Mucosa of gallbladder (tissue), 1 donor: ENCODE results near the gene LIN28A. TPM values are rescaled to one million over a fixed set of nuclear protein-coding genes. Genes with fewer than 3 reads are reported as not detected.
A peak's percentile ranks its signal among the peaks of the same experiment; 100 is the strongest.
"Not testable (repeated sequence)": the region's sequence is repeated elsewhere in the genome, so short reads cannot be mapped to it uniquely, and the experiment has no call there.

ENCODE experiments used
- DNase-seq: peaks from one replicate; pipeline ENCODE4 v3.0.0-alpha.2; 2020; ENCODE audit warnings: low spot score
- total RNA-seq: library from RNA; stranded (reverse); gene quantifications from one replicate; pipeline ENCODE4 v1.2.1, GENCODE V29; 2021
- donor health status: DM: no; HTN: no; CAD: no.

LIN28A gene
- 1.4 TPM for total RNA-seq

- no peak for DNase-seq
Measured at GRCh38 chr1:26410706-26411623, at the start of gene LIN28A. TSS of gene LIN28A (plus strand) at chr1:26410817. CDS start at chr1:26410892, 75 bp downstream.

- DNase-seq, result no peak
Measured at GRCh38 chr1:26361605-26362122, 49.0 kb upstream of the LIN28A start.

DNA sequence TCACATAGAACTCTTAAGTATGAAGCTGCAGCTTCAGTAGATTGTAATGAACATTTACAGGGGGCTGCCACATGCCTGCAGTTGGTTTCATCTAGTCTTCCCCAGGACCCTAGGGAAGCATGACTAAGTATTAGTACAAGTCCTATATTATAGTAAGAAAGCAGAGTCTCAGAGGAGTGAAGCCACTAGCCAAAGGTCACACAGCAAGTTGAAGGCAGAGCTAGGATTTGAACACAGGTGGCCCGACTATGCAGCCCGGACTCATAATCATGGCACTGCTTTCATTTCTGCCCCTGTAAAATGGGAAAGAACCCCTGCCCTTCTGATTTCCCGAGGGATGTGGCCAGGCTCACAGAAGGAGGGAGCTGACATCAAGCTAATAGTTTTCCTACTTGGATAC lies 48.3 kb upstream of the LIN28A start:
- no peak for DNase-seq

GRCh38 chr1:26363549-26364448 lies 46.8 kb upstream of the LIN28A start:
- peak; percentile 84 for DNase-seq

DNA sequence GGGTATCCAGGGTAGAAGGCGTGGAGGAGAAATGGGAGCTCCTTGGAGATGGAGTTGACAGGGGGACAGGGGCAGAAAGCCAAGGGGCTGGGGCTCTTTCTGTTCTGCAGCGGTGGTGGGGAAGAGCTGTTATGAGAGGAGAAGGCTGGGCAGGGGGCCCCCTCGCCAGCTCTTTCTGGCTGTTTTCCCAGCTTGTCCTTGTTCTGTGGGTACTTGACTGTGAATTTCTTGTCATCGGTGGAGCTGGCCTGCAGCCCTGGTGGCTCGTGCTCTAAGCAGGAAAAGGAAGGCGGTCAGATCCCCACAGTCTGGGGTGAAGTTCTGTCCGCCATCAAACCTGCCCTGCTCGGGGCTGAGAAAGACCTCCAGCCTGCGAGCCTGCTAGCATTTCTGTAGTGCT lies 45.7 kb upstream of the LIN28A start:
- DNase-seq, result no peak

GRCh38 chr1:26367441-26367840 lies 43.2 kb upstream of the LIN28A start:
- DNase-seq, result no peak

DNA sequence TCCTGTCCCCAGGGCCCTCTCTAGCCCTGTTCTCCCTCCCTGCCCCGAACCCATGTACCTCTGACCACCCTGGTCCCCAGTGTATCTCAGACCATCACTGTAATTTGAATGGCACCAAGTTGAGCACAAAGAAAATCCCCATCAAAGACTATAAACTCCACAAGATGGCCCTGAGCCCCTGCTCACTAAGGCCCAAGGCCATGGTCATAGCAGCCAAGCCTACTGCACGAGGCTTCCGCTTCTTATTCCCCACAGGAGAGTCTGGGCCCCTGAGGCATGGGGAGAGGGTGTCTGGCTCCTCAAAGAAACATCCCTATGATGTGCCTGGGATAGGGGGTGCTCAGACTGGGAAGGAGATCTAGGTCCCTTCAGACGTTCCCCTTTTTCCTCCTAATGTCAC lies 42.6 kb upstream of the LIN28A start:
- no peak for DNase-seq

- DNase-seq, result no peak
Measured at GRCh38 chr1:26368486-26368885, 42.1 kb upstream of the LIN28A start.

GRCh38 chr1:26370591-26371382 lies 39.8 kb upstream of the LIN28A start:
- no peak for DNase-seq

DNA sequence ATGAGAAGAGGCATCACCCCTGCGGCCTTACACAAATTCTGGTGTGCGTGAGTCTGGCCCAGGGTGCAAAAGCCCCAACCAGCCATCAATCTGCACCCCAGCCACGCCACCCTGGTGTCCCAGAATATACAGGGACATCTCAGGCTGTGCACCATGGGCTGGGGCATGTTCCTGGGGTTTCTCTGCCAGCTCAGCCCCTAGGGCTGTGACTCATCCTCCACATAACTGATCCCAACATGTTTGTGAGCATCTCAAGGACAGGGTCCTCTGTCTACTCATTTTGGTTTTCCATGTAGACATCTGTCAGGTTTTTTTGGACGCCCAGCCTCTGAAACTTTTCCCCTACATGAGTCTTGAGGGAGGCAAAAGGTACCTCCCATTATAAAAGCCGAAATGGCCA lies 38.6 kb upstream of the LIN28A start:
- DNase-seq, result no peak

DNA sequence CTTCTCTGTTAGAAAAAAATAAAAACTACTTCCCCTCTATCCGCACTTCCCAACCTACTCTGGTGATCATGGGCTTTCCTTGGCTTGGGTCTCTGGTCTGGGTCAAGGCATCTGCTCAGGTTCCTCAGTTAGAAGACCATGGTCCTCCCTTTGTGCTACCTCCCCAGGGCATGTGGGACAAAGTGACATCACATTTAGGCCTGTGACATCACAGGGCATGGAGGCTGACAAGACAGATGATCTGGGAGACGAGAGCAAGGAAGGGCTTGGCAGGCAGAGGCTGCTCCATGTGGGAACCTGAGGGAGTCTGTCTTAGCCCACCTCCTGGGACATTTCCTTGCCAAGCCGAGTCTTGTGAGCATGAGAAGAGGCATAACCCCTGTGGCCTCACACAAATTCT lies 38.0 kb upstream of the LIN28A start, which contains the start of gene ZNF683:
ZNF683 (minus strand) TSS at position 140 of the 400 bp plus-strand sequence. CDS start 4,179 bp downstream, outside the sequence.
- DNase-seq, result not testable (repeated sequence)

DNA sequence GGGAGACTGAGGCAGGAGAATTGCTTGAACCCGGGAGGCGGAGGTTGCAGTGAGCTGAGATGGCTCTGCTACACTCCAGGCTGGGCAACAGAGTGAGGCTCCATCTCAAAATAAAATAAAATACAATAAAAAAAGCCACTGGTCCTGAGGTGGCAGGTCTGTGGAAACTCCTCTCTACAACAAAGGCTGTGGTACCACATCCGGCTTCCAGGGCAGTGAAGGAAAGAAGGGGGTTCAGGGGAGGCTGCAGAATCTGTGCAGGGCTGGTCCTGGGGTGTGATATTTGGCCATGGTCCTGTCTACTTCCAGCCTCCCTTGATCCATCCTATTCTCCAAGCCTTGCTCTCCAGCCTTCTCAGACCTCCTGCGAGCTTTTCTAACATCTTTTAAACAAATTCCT lies 37.3 kb upstream of the LIN28A start:
- DNase-seq, result no peak

GRCh38 chr1:26373789-26374188 lies 36.8 kb upstream of the LIN28A start:
- no peak for DNase-seq

DNA sequence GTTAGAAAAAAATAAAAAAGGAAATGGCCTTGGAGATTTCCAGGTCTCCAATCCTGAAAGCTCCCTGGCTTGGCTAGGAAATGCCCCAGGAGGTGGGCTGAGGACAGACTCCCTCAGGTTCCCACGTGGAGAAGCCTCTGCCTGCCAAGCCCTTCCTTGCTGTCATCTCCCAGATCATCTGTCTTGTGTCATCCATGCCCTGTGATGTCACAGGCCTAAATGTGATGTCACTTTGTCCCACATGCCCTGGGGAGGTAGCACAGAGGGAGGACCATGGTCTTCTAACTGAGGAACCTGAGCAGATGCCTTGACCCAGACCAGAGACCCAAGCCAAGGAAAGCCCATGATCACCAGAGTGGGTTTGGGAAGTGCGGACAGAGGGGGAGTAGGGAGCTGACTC lies 36.3 kb upstream of the LIN28A start:
- not testable (repeated sequence) for DNase-seq

DNA sequence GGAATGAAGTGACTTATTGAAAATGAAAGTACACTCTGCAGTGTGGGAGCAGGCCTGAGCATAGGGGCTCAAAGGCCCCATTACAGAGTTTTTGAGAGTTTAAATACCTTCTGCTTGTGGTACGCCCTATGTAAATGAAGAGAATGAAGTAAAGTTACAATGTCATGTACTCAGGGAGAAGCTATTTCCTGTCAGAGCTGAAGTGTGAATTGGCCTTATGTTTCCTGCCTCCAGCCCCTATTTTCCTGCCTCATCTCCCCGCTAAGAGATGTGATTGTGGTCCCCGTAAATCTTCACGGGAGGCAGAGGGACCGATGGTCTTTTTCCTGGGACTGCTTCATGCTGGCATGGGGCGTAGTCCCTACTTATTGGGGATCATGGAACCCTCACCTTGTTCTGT lies 35.5 kb upstream of the LIN28A start:
- no peak for DNase-seq

- DNase-seq, result no peak
Measured at GRCh38 chr1:26376050-26376449, 34.6 kb upstream of the LIN28A start.

- DNase-seq, result no peak
Measured at GRCh38 chr1:26378088-26378878, 32.3 kb upstream of the LIN28A start.

DNA sequence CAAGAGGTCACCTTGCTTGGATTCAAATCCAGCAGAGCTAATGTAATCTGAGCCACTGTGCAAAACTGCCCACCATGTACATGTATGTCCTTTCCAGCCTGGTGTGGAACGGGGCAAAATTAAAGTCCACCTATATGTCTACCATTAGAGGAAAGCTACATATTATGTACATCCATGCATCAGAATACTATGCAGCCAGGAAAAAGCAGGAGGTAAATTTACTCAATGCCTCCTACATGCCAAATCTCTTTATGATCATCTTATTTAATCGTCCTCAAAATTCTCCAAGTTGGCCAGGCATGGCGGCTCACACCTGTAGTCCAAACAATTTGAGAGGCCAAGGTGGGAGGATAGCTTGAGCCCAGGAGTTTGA lies 31.8 kb upstream of the LIN28A start:
- no peak for DNase-seq

DNA sequence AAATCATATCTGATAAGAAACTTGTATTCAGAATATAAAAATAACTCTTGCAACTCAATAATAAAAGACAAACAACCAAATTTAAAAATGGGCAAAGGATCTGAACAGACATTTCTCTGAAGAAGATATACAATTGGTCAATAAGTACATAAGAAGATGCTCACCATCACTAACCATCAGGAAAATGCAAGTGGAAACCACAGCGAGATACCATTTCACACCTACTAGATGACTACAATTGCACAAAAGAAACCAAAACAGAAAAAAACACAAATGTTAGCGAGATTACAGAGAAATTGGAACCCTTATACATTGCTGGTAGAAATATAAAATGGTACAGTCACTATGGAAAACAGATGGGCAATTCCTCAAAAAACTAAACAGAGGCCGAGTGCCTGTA lies 26.5 kb upstream of the LIN28A start:
- DNase-seq, result no peak

DNA sequence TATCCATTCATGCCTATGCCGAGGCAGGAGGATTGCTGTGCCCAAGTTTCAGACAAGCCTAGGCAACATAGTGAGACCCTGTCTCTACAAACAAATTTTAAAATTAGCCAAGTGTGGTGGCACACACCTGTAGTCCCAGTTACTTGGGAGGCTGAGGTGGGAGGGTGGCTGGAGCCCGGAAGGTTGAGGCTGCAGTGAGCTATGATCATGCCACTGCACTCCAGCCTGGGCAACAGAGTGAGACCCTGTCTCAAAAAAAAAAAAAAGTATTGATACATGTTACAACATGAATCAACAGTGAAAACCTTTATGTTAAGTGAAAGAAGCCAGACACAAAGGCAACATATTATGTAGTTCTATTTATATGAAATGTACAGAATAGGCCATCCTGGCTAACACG lies 25.6 kb upstream of the LIN28A start:
- not testable (repeated sequence) for DNase-seq

DNA sequence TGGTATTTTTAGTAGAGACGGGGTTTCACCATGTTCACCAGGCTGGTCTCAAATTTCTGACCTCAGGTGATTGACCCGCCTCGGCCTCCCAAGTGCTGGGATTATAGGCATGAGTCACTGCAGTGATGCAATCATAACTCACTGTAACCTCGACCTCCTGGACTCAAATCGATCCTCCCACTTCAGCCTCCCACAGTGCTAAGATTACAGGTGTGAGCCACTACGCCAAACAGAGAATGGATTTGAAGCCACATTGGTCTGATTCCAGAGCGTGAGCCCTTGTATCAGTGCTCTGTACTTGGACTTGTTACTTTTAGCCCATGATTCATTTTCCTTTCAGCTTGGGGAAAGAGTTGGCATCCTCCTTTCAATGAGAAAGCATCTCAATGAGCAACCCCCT lies 23.2 kb upstream of the LIN28A start:
- no peak for DNase-seq
